GM12878 (cell line): ENCODE results near the gene ANKRD62. TPM values are rescaled to one million over a fixed set of nuclear protein-coding genes. Genes with fewer than 3 reads are reported as not detected.

ENCODE experiments used
- ATAC-seq: fragments of 200-7000 bp; cut with Tn5 transposase; 3 replicates; pipeline ENCODE4 v1.9.1; 2020; ENCODE audit warnings: mild to moderate bottlenecking, moderate library complexity
- BruUV-seq: library from RNA; stranded (reverse); fragments of 400-500 nt; replicated peaks from 2 replicates; lab custom pipeline; 2021; lab: Mats Ljungman, UMichigan
- CTCF ChIA-PET: fragments of 300-600 bp; sonication (Branson Sonifier 250); formaldehyde crosslinking; extraction: SDS; loops from one replicate; lab custom pipeline; 2021; ENCODE audit warnings: inconsistent platforms; lab: Yijun Ruan, JAX
- POLR2A ChIA-PET: fragments of 350-600 bp; formaldehyde crosslinking; extraction: SDS; loops from one replicate; lab custom pipeline; 2021; ENCODE audit warnings: inconsistent platforms; lab: Charles Lee
- RAD21 ChIA-PET: fragments of 300-600 bp; sonication (Branson Sonifier 250); formaldehyde crosslinking; loops from one replicate; lab custom pipeline; 2023; ENCODE audit warnings: antibody characterized with exemption; ENCODE audit not compliant: unreplicated experiment; lab: Charles Lee
- SMC1A ChIA-PET: fragments of 300-600 bp; sonication (Branson Sonifier 250); formaldehyde crosslinking; loops from one replicate; lab custom pipeline; 2023; ENCODE audit not compliant: unreplicated experiment, uncharacterized antibody; lab: Charles Lee
- DNase-seq: peaks from one replicate; pipeline ENCODE4 v3.0.0-alpha.2; 2011; ENCODE audit warnings: low read depth, low spot score
- FAIRE-seq: peaks from 3 replicates; lab custom pipeline; 2011; peaks lifted over from hg19 to GRCh38; lab: Jason Lieb, UNC
- H2AFZ ChIP-seq: 2 replicates; pipeline ENCODE4 v1.6.0; 2011; ENCODE audit warnings: low read depth, low read length, control low read depth; ENCODE audit not compliant: control insufficient read depth
- H3K27ac ChIP-seq: 2 replicates; pipeline ENCODE4 v1.5.1; 2011; ENCODE audit warnings: control low read depth; ENCODE audit not compliant: control insufficient read depth, insufficient read depth
- H3K27me3 ChIP-seq, 2 experiments: replicated peaks in 1 of 2; 2 replicates each; pipeline versions ENCODE4 v1.6.0 to v1.6.1; 2011; ENCODE audit warnings: low read length in 1 of 2; ENCODE audit not compliant: control insufficient read depth in 2 of 2, insufficient read depth in 2 of 2
- H3K36me3 ChIP-seq, 2 experiments: 2 replicates each; pipeline ENCODE4 v1.5.1; 2011; ENCODE audit warnings: low read length in 1 of 2; ENCODE audit not compliant: control insufficient read depth in 2 of 2, insufficient read depth in 2 of 2
- H3K4me1 ChIP-seq: 2 replicates; pipeline ENCODE4 v1.6.1; 2011; ENCODE audit warnings: mild to moderate bottlenecking, low read length, moderate library complexity, mixed read lengths; ENCODE audit not compliant: control insufficient read depth, insufficient read depth
- H3K4me2 ChIP-seq: 2 replicates; pipeline ENCODE4 v1.6.0; 2011; ENCODE audit warnings: control low read depth; ENCODE audit not compliant: control insufficient read depth, insufficient read depth
- H3K4me3 ChIP-seq: fragments of 200-600 bp; sonication (generic); 2 replicates; pipeline ENCODE4 v1.5.1; 2016
- H3K79me2 ChIP-seq: 2 replicates; pipeline ENCODE4 v1.6.0; 2011; ENCODE audit warnings: low read length; ENCODE audit not compliant: control insufficient read depth, insufficient read depth
- H3K9ac ChIP-seq: 2 replicates; pipeline ENCODE4 v1.8.0; 2011; ENCODE audit warnings: low read length, control low read depth, mixed read lengths; ENCODE audit not compliant: control insufficient read depth, insufficient read depth
- H3K9me3 ChIP-seq: replicated peaks from 3 replicates; pipeline ENCODE4 v1.5.1; 2011; ENCODE audit warnings: mild to moderate bottlenecking, low read length; ENCODE audit not compliant: control insufficient read depth, insufficient read depth
- H4K20me1 ChIP-seq: 2 replicates; pipeline ENCODE4 v1.6.0; 2011; ENCODE audit not compliant: control insufficient read depth, insufficient read depth
- BACH1 ChIP-seq: fragments of 450-650 bp; IDR thresholded peaks from 2 replicates; pipeline ENCODE4 v1.6.1; 2017; ENCODE audit warnings: mild to moderate bottlenecking, borderline replicate concordance
- BRCA1 ChIP-seq: IDR thresholded peaks from 2 replicates; pipeline ENCODE4 v1.6.1; 2011; ENCODE audit warnings: low read depth, low read length, improper control_type of control experiment
- EED ChIP-seq: sonication (generic); IDR thresholded peaks from 2 replicates; pipeline ENCODE4 v1.6.1; 2016; ENCODE audit warnings: antibody characterized with exemption, low read depth
- MTA3 ChIP-seq: IDR thresholded peaks from 2 replicates; pipeline ENCODE4 v1.6.1; 2012; ENCODE audit warnings: low read length, inconsistent platforms, borderline replicate concordance
- NRF1 ChIP-seq: conservative IDR thresholded peaks from 2 replicates; pipeline ENCODE4 v1.6.1; 2011; ENCODE audit warnings: mild to moderate bottlenecking, low read depth, low read length, improper control_type of control experiment
- PAX5 ChIP-seq: IDR thresholded peaks from 2 replicates; pipeline ENCODE4 v1.6.1; 2011; ENCODE audit warnings: low read depth, low read length, borderline replicate concordance
- RAD21 ChIP-seq: IDR thresholded peaks from 2 replicates; pipeline ENCODE4 v1.6.1; 2011; ENCODE audit warnings: mild to moderate bottlenecking, low read depth, low read length, moderate library complexity; ENCODE audit not compliant: insufficient read depth
- RFX5 ChIP-seq: IDR thresholded peaks from 2 replicates; pipeline ENCODE4 v1.6.1; 2011; ENCODE audit warnings: low read depth, low read length, improper control_type of control experiment
- SMAD5 ChIP-seq: IDR thresholded peaks from 2 replicates; pipeline ENCODE4 v1.6.1; 2016; ENCODE audit warnings: antibody characterized with exemption, low read depth
- ZBED1 ChIP-seq: IDR thresholded peaks from 2 replicates; pipeline ENCODE4 v1.6.1; 2016; ENCODE audit warnings: borderline replicate concordance
- ZNF24 ChIP-seq: fragments of 450-650 bp; IDR thresholded peaks from 2 replicates; pipeline ENCODE4 v1.6.1; 2017; ENCODE audit warnings: antibody characterized with exemption, mild to moderate bottlenecking
- ZSCAN29 ChIP-seq: fragments of 450-650 bp; IDR thresholded peaks from 2 replicates; pipeline ENCODE4 v1.6.1; 2017; ENCODE audit warnings: mild to moderate bottlenecking, moderate library complexity
- WGBS: methylation state at CpG from one replicate; pipeline ENCODE4 v1.1.6; 2016; ENCODE audit warnings: low lambda C conversion rate; ENCODE audit not compliant: insufficient replicate concordance, insufficient coverage; ENCODE audit errors: missing lambda C conversion rate; 5-methylcytosine and 5-hydroxymethylcytosine counted together
- in situ Hi-C: fragments of 300-500 bp; cut with MboI; formaldehyde crosslinking; loops from 9 replicates; pipeline ENCODE4 v1.14.3; 2018; ENCODE audit warnings: mixed read lengths
- intact Hi-C: fragments of 100-400 bp; cut with micrococcal nuclease; formaldehyde crosslinking; loops from one replicate; pipeline ENCODE4 v1.14.2; 2022; ENCODE audit not compliant: unreplicated experiment
- polyA plus RNA-seq, 11 experiments: library from polyadenylated mRNA; depleted of rRNA in 4 of 11; unstranded in 6 of 11; stranded (reverse) in 5 of 11; fragments of >200 nt; fragmentation: Nextera tagmentation in 4 of 11; fragmentation: Illumina TruSeq in 1 of 11; extraction: Ambion mirVana in 4 of 11; extraction: Trizol in 1 of 11; gene quantifications; 1 replicate in 1 of 11; 2 replicates in 10 of 11; pipeline versions ENCODE4 v1.2.1 to v1.2.3, GENCODE V29; 2011 to 2016; ENCODE audit warnings: inconsistent platforms in 2 of 11, missing spikeins in 2 of 11, low read depth in 1 of 11
- total RNA-seq, 4 experiments: library from RNA; depleted of rRNA in 3 of 4; stranded (reverse); fragments of >200 nt in 3 of 4; fragmentation: Illumina TruSeq in 1 of 4; extraction: Trizol in 1 of 4; gene quantifications; 2 replicates each; pipeline versions ENCODE4 v1.2.1 to v1.2.3, GENCODE V29; 2013 to 2021
- TF ChIP-seq, protein P1 (sequence below): fragments of 450-650 bp; IDR thresholded peaks from 2 replicates; pipeline ENCODE4 v1.6.1; 2017; ENCODE audit warnings: mild to moderate bottlenecking
- TF ChIP-seq, protein P2 (sequence below): fragments of 450-650 bp; conservative IDR thresholded peaks from 2 replicates; pipeline ENCODE4 v1.6.1; 2017; ENCODE audit warnings: mild to moderate bottlenecking, moderate library complexity
- TF ChIP-seq, protein P3 (sequence below): IDR thresholded peaks from 2 replicates; pipeline ENCODE4 v1.6.1; 2011; ENCODE audit warnings: low read depth, mild to moderate bottlenecking, low read length, moderate library complexity, borderline replicate concordance; ENCODE audit errors: extremely low read depth
- TF ChIP-seq, protein P4 (sequence below), 3 experiments: IDR thresholded peaks in 2 of 3; conservative IDR thresholded peaks in 1 of 3; 2 replicates each; pipeline ENCODE4 v1.5.1; 2011; ENCODE audit warnings: low read depth in 3 of 3, low read length in 3 of 3, mild to moderate bottlenecking in 3 of 3, control low read depth in 2 of 3, moderate library complexity in 2 of 3, inconsistent platforms in 1 of 3, mixed read lengths in 1 of 3; ENCODE audit not compliant: control insufficient read depth in 2 of 3, insufficient read depth in 1 of 3; ENCODE audit errors: extremely low read depth in 1 of 3
- TF ChIP-seq, protein P5 (sequence below): IDR thresholded peaks from 2 replicates; pipeline ENCODE4 v1.6.1; 2011; ENCODE audit warnings: low read depth, low read length, improper control_type of control experiment, borderline replicate concordance

Gene ANKRD62
- total and polyA plus RNA-seq, 10 of the 15 experiments (the other 5 are each of a cell fraction or from before 2014, with no cell fraction given): not detected

DNA sequence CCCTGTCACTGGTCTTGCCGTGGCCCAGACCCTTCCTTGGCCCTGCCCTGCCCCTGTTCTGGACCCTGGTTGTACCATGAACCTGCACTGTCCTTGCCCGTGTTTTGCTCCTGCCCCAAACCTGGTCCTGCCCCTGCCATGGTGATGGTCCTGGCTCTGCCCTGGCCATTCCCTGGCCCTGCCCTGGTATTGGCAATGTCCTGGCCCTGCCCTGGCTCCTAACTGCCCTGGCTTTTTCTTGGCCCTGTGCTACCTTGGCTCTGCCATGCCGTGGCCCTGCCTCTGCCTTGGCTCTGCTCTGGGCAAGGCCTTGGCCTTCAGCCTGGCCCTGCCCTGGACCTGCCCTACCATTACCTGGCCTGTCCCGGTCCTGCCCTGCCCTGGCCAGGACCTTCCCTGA lies 5.5 kb upstream of the ANKRD62 start:
- Histone ChIP-seq H3K4me2 (no peak overlapping the region), H3K27ac (no peak overlapping the region), H3K4me1 (no peaks in the 10 kb centered on the region), H3K9ac (no peak overlapping the region), H3K36me3 (no peaks in the 10 kb centered on the region), H3K4me3 (no peak overlapping the region), H3K27me3 (no peaks in the 10 kb centered on the region), H4K20me1 (no peaks in the 10 kb centered on the region), H3K79me2 (no peaks in the 10 kb centered on the region), H2AFZ (no peak overlapping the region), H3K9me3 (no peaks in the 10 kb centered on the region)
- FAIRE-seq (no peak), DNase-seq (no peak), ATAC-seq (no peak)
- CTCF ChIA-PET: no interaction called here
- WGBS: 24% methylated on average over 4 of the region's 4 CpGs
- POLR2A ChIA-PET: no interaction called here
- no TSS peak for BruUV-seq
- intact Hi-C loops: no loop called here
- SMC1A ChIA-PET: no interaction called here
- RAD21 ChIA-PET: no interaction called here
- no peak for TF ChIP-seq EED
- TF ChIP-seq ZBED1: no peak
- TF ChIP-seq, protein P1, sequence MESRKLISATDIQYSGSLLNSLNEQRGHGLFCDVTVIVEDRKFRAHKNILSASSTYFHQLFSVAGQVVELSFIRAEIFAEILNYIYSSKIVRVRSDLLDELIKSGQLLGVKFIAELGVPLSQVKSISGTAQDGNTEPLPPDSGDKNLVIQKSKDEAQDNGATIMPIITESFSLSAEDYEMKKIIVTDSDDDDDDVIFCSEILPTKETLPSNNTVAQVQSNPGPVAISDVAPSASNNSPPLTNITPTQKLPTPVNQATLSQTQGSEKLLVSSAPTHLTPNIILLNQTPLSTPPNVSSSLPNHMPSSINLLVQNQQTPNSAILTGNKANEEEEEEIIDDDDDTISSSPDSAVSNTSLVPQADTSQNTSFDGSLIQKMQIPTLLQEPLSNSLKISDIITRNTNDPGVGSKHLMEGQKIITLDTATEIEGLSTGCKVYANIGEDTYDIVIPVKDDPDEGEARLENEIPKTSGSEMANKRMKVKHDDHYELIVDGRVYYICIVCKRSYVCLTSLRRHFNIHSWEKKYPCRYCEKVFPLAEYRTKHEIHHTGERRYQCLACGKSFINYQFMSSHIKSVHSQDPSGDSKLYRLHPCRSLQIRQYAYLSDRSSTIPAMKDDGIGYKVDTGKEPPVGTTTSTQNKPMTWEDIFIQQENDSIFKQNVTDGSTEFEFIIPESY: no peak
- no peak for TF ChIP-seq MTA3
- no peak for TF ChIP-seq BACH1
- no peak for TF ChIP-seq RFX5
- TF ChIP-seq NRF1: no peak
- TF ChIP-seq SMAD5: no peak
- TF ChIP-seq, protein P2, sequence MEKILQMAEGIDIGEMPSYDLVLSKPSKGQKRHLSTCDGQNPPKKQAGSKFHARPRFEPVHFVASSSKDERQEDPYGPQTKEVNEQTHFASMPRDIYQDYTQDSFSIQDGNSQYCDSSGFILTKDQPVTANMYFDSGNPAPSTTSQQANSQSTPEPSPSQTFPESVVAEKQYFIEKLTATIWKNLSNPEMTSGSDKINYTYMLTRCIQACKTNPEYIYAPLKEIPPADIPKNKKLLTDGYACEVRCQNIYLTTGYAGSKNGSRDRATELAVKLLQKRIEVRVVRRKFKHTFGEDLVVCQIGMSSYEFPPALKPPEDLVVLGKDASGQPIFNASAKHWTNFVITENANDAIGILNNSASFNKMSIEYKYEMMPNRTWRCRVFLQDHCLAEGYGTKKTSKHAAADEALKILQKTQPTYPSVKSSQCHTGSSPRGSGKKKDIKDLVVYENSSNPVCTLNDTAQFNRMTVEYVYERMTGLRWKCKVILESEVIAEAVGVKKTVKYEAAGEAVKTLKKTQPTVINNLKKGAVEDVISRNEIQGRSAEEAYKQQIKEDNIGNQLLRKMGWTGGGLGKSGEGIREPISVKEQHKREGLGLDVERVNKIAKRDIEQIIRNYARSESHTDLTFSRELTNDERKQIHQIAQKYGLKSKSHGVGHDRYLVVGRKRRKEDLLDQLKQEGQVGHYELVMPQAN: no peak
- TF ChIP-seq PAX5: no peak
- TF ChIP-seq BRCA1: no peak
- no peak for TF ChIP-seq ZNF24
- TF ChIP-seq, protein P3, sequence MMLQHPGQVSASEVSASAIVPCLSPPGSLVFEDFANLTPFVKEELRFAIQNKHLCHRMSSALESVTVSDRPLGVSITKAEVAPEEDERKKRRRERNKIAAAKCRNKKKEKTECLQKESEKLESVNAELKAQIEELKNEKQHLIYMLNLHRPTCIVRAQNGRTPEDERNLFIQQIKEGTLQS: no peak
- TF ChIP-seq ZSCAN29: no peak
- TF ChIP-seq, protein P4, sequence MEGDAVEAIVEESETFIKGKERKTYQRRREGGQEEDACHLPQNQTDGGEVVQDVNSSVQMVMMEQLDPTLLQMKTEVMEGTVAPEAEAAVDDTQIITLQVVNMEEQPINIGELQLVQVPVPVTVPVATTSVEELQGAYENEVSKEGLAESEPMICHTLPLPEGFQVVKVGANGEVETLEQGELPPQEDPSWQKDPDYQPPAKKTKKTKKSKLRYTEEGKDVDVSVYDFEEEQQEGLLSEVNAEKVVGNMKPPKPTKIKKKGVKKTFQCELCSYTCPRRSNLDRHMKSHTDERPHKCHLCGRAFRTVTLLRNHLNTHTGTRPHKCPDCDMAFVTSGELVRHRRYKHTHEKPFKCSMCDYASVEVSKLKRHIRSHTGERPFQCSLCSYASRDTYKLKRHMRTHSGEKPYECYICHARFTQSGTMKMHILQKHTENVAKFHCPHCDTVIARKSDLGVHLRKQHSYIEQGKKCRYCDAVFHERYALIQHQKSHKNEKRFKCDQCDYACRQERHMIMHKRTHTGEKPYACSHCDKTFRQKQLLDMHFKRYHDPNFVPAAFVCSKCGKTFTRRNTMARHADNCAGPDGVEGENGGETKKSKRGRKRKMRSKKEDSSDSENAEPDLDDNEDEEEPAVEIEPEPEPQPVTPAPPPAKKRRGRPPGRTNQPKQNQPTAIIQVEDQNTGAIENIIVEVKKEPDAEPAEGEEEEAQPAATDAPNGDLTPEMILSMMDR (IDR thresholded peaks at IDR 0.05 in 2 of 3, conservative IDR thresholded peaks at IDR 0.05 in 1 of 3; ENCODE audit: control insufficient read depth in 2 of 3, extremely low read depth in 1 of 3, insufficient read depth in 1 of 3, low read depth in 3 of 3, low read length in 3 of 3): no peak
- TF ChIP-seq, protein P5, sequence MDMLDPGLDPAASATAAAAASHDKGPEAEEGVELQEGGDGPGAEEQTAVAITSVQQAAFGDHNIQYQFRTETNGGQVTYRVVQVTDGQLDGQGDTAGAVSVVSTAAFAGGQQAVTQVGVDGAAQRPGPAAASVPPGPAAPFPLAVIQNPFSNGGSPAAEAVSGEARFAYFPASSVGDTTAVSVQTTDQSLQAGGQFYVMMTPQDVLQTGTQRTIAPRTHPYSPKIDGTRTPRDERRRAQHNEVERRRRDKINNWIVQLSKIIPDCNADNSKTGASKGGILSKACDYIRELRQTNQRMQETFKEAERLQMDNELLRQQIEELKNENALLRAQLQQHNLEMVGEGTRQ: no peak
- TF ChIP-seq RAD21: no peak
- in situ Hi-C loops: no loop called here
